Measurements from ENCODE around the gene SSH2.

SSH2 gene

GRCh38 chr17:29749045-29749825 lies 180.8 kb downstream of the SSH2 start:
- Histone ChIP-seq H3K9me3 (ENCODE audit: control insufficient read depth, low read length) (no peaks in the 10 kb centered on the region), H3K4me1 (ENCODE audit: control insufficient read depth, insufficient read depth, low read length, poor library complexity, severe bottlenecking) (peaks cover 3% of the 10 kb centered on the region), H3K4me3 (ENCODE audit: insufficient read depth, low read depth, low read length, poor library complexity, severe bottlenecking) (no peak overlapping the region), H3K36me3 (ENCODE audit: control insufficient read depth, insufficient read depth, low read length) (peaks cover 5% of the 10 kb centered on the region), H3K27me3 (replicated peaks; ENCODE audit: control insufficient read depth, insufficient read depth, low read length, poor library complexity, severe bottlenecking) (no peaks in the 10 kb centered on the region), H3K27ac (ENCODE audit: insufficient read depth, low read length, poor library complexity, severe bottlenecking) (no peak overlapping the region)
- no peak for DNase-seq

- no peak overlapping the region for H3K27ac ChIP-seq (ENCODE audit: insufficient read depth, low read length, poor library complexity, severe bottlenecking)
- no peak overlapping the region for H3K4me3 ChIP-seq (ENCODE audit: insufficient read depth, low read depth, low read length, poor library complexity, severe bottlenecking)
- no peak for DNase-seq
- H3K9me3 ChIP-seq (ENCODE audit: control insufficient read depth, low read length), result no peaks in the 10 kb centered on the region
- peaks cover 5% of the 10 kb centered on the region for H3K36me3 ChIP-seq (ENCODE audit: control insufficient read depth, insufficient read depth, low read length)
- H3K4me1 ChIP-seq (ENCODE audit: control insufficient read depth, insufficient read depth, low read length, poor library complexity, severe bottlenecking), result peaks cover 3% of the 10 kb centered on the region
- no peaks in the 10 kb centered on the region for H3K27me3 ChIP-seq (replicated peaks; ENCODE audit: control insufficient read depth, insufficient read depth, low read length, poor library complexity, severe bottlenecking)
These were observed 181.6 kb downstream of the SSH2 start for GRCh38 chr17:29748400-29748799.

- no peaks in the 10 kb centered on the region for H3K27me3 ChIP-seq (replicated peaks; ENCODE audit: control insufficient read depth, insufficient read depth, low read length, poor library complexity, severe bottlenecking)
- H3K9me3 ChIP-seq (ENCODE audit: control insufficient read depth, low read length), result no peaks in the 10 kb centered on the region
- DNase-seq, result no peak
- H3K36me3 ChIP-seq (ENCODE audit: control insufficient read depth, insufficient read depth, low read length), result no peaks in the 10 kb centered on the region
- H3K27ac ChIP-seq (ENCODE audit: insufficient read depth, low read length, poor library complexity, severe bottlenecking), result no peak overlapping the region
- H3K4me1 ChIP-seq (ENCODE audit: control insufficient read depth, insufficient read depth, low read length, poor library complexity, severe bottlenecking), result peaks cover 3% of the 10 kb centered on the region
- H3K4me3 ChIP-seq (ENCODE audit: insufficient read depth, low read depth, low read length, poor library complexity, severe bottlenecking), result no peak overlapping the region
These were observed 182.4 kb downstream of the SSH2 start for GRCh38 chr17:29747660-29748059.

- no peaks in the 10 kb centered on the region for H3K36me3 ChIP-seq (ENCODE audit: control insufficient read depth, insufficient read depth, low read length)
- H3K4me3 ChIP-seq (ENCODE audit: insufficient read depth, low read depth, low read length, poor library complexity, severe bottlenecking), result no peak overlapping the region
- peaks cover 3% of the 10 kb centered on the region for H3K4me1 ChIP-seq (ENCODE audit: control insufficient read depth, insufficient read depth, low read length, poor library complexity, severe bottlenecking)
- no peaks in the 10 kb centered on the region for H3K27me3 ChIP-seq (replicated peaks; ENCODE audit: control insufficient read depth, insufficient read depth, low read length, poor library complexity, severe bottlenecking)
- no peak for DNase-seq
- no peaks in the 10 kb centered on the region for H3K9me3 ChIP-seq (ENCODE audit: control insufficient read depth, low read length)
- H3K27ac ChIP-seq (ENCODE audit: insufficient read depth, low read length, poor library complexity, severe bottlenecking), result no peak overlapping the region
These were observed 183.4 kb downstream of the SSH2 start for GRCh38 chr17:29746669-29747068.

- Histone ChIP-seq H3K27ac (ENCODE audit: insufficient read depth, low read length, poor library complexity, severe bottlenecking) (no peak overlapping the region), H3K4me1 (ENCODE audit: control insufficient read depth, insufficient read depth, low read length, poor library complexity, severe bottlenecking) (peaks cover 4% of the 10 kb centered on the region)
- no peak for DNase-seq
These were observed 185.9 kb downstream of the SSH2 start for GRCh38 chr17:29744121-29744520.

GRCh38 chr17:29742210-29742513 lies 187.9 kb downstream of the SSH2 start:
- Histone ChIP-seq H3K4me3 (ENCODE audit: insufficient read depth, low read depth, low read length, poor library complexity, severe bottlenecking) (no peak overlapping the region), H3K27ac (ENCODE audit: insufficient read depth, low read length, poor library complexity, severe bottlenecking) (no peak overlapping the region), H3K36me3 (ENCODE audit: control insufficient read depth, insufficient read depth, low read length) (no peaks in the 10 kb centered on the region), H3K9me3 (ENCODE audit: control insufficient read depth, low read length) (no peaks in the 10 kb centered on the region), H3K4me1 (ENCODE audit: control insufficient read depth, insufficient read depth, low read length, poor library complexity, severe bottlenecking) (peaks cover 3% of the 10 kb centered on the region), H3K27me3 (replicated peaks; ENCODE audit: control insufficient read depth, insufficient read depth, low read length, poor library complexity, severe bottlenecking) (no peaks in the 10 kb centered on the region)
- no peak for DNase-seq

More at GRCh38 chr17:29744121-29744520, 185.9 kb downstream of the SSH2 start:
- H3K27me3 ChIP-seq (replicated peaks; ENCODE audit: control insufficient read depth, insufficient read depth, low read length, poor library complexity, severe bottlenecking), result no peaks in the 10 kb centered on the region
- no peak overlapping the region for H3K4me3 ChIP-seq (ENCODE audit: insufficient read depth, low read depth, low read length, poor library complexity, severe bottlenecking)
- H3K9me3 ChIP-seq (ENCODE audit: control insufficient read depth, low read length), result no peaks in the 10 kb centered on the region
- H3K36me3 ChIP-seq (ENCODE audit: control insufficient read depth, insufficient read depth, low read length), result no peaks in the 10 kb centered on the region

GRCh38 chr17:29740017-29740416 lies 190.0 kb downstream of the SSH2 start:
- Histone ChIP-seq H3K27me3 (replicated peaks; ENCODE audit: control insufficient read depth, insufficient read depth, low read length, poor library complexity, severe bottlenecking) (no peaks in the 10 kb centered on the region), H3K27ac (ENCODE audit: insufficient read depth, low read length, poor library complexity, severe bottlenecking) (no peak overlapping the region), H3K4me1 (ENCODE audit: control insufficient read depth, insufficient read depth, low read length, poor library complexity, severe bottlenecking) (peaks cover 3% of the 10 kb centered on the region), H3K9me3 (ENCODE audit: control insufficient read depth, low read length) (no peaks in the 10 kb centered on the region), H3K4me3 (ENCODE audit: insufficient read depth, low read depth, low read length, poor library complexity, severe bottlenecking) (no peak overlapping the region), H3K36me3 (ENCODE audit: control insufficient read depth, insufficient read depth, low read length) (no peaks in the 10 kb centered on the region)
- no peak for DNase-seq

GRCh38 chr17:29734640-29735039 lies 195.4 kb downstream of the SSH2 start:
- Histone ChIP-seq H3K9me3 (ENCODE audit: control insufficient read depth, low read length) (no peaks in the 10 kb centered on the region), H3K27ac (ENCODE audit: insufficient read depth, low read length, poor library complexity, severe bottlenecking) (no peak overlapping the region), H3K4me3 (ENCODE audit: insufficient read depth, low read depth, low read length, poor library complexity, severe bottlenecking) (no peak overlapping the region), H3K36me3 (ENCODE audit: control insufficient read depth, insufficient read depth, low read length) (peaks cover 3% of the 10 kb centered on the region), H3K27me3 (replicated peaks; ENCODE audit: control insufficient read depth, insufficient read depth, low read length, poor library complexity, severe bottlenecking) (no peaks in the 10 kb centered on the region), H3K4me1 (ENCODE audit: control insufficient read depth, insufficient read depth, low read length, poor library complexity, severe bottlenecking) (no peaks in the 10 kb centered on the region)
- no peak for DNase-seq

- H3K9me3 ChIP-seq (ENCODE audit: control insufficient read depth, low read length), result no peaks in the 10 kb centered on the region
- no peak overlapping the region for H3K4me3 ChIP-seq (ENCODE audit: insufficient read depth, low read depth, low read length, poor library complexity, severe bottlenecking)
- no peaks in the 10 kb centered on the region for H3K27me3 ChIP-seq (replicated peaks; ENCODE audit: control insufficient read depth, insufficient read depth, low read length, poor library complexity, severe bottlenecking)
- H3K27ac ChIP-seq (ENCODE audit: insufficient read depth, low read length, poor library complexity, severe bottlenecking), result no peak overlapping the region
- DNase-seq, result no peak
- peaks cover 3% of the 10 kb centered on the region for H3K36me3 ChIP-seq (ENCODE audit: control insufficient read depth, insufficient read depth, low read length)
- H3K4me1 ChIP-seq (ENCODE audit: control insufficient read depth, insufficient read depth, low read length, poor library complexity, severe bottlenecking), result no peaks in the 10 kb centered on the region
These were observed 196.9 kb downstream of the SSH2 start for GRCh38 chr17:29733166-29733565.

- Histone ChIP-seq H3K27ac (ENCODE audit: insufficient read depth, low read length, poor library complexity, severe bottlenecking) (no peak overlapping the region), H3K4me1 (ENCODE audit: control insufficient read depth, insufficient read depth, low read length, poor library complexity, severe bottlenecking) (no peaks in the 10 kb centered on the region), H3K4me3 (ENCODE audit: insufficient read depth, low read depth, low read length, poor library complexity, severe bottlenecking) (no peak overlapping the region), H3K9me3 (ENCODE audit: control insufficient read depth, low read length) (no peaks in the 10 kb centered on the region), H3K27me3 (replicated peaks; ENCODE audit: control insufficient read depth, insufficient read depth, low read length, poor library complexity, severe bottlenecking) (no peaks in the 10 kb centered on the region), H3K36me3 (ENCODE audit: control insufficient read depth, insufficient read depth, low read length) (peaks cover 3% of the 10 kb centered on the region)
- DNase-seq, result no peak
These were observed 197.4 kb downstream of the SSH2 start for GRCh38 chr17:29732613-29733012.
